Measurements from ENCODE around the gene RAF1.
"Not testable (repeated sequence)": the region's sequence is repeated elsewhere in the genome, so short reads cannot be mapped to it uniquely, and the experiment has no call there.

The RAF1 gene

DNA sequence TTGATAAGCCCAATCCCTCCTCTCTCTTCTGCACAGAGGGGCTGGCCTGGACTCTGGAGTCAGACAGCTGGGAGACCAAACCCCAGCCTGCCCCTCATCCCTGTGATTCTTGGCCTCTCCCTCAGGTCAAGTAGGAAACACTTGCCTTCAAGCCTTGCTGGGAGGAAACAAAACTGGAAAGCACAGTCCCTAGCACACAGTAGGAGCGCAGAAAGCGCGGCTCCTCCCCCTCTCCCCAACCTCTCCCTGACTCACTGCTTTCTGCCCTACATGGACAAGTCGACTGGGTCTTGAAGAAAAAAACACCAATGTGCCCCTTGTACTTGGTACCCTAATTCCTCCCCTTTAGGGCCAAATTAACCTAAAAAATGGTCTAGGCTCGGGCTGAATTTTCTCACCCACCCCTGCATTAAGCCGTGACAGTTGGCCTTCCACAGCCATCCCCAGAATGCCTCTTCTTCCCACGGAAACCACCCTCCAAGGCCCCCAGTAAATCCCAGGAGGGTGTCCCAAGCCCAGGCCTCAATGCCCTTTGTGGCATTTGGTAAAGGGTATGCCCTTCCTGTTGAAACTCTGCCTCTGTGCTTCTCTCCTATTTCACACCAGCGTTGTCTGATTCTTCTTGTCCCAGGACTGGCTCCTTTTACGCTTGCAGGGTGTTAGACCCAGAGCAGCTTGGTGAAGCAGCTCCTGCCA is 11.3 kb upstream of the RAF1 start:
- no peak for DNase-seq

DNA sequence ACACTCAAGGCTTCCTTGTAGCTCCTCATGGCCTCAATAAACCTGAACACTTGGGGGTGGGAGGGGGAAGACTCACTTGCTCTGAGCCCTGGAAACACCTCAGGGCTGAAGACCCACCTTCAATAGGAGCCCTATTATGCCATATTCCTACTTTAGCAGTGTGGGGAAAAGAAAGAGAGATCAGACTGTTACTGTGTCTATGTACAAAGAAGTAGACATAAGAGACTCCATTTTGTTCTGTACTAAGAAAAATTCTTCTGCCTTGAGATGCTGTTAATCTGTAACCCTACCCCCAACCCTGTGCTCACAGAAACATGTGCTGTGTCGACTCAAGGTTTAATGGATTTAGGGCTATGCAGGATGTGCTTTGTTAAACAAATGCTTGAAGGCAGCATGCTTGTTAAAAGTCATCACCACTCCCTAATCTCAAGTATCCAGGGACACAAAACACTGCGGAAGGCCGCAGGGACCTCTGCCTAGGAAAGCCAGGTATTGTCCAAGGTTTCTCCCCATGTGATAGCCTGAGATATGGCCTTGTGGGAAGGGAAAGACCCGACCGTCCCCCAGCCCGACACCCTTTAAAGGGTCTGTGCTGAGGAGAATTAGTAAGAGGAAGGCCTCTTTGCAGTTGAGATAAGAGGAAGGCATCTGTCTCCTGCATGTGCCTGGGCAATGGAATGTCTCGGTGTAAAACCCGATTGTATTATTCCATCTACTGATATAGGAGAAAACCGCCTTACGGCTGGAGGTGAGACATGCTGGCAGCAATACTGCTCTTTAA is 10.2 kb upstream of the RAF1 start:
- not testable (repeated sequence) for DNase-seq

DNA sequence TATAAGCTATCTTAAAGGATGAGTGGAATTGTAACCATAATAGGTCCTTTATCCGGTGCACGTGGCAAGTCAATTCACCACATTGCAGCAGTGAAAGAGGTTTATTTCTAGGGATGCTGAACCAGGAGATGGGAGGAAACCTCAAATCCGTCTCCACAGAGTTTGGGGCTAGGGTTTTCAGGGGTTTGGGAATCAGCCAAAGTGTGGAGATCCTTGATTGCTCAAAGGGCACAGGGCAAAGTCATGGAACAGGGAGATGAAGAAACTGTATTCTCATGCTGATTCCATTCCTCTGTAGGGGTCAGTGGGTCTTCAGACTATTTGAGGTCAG is 7.2 kb upstream of the RAF1 start:
- no peak for DNase-seq

DNA sequence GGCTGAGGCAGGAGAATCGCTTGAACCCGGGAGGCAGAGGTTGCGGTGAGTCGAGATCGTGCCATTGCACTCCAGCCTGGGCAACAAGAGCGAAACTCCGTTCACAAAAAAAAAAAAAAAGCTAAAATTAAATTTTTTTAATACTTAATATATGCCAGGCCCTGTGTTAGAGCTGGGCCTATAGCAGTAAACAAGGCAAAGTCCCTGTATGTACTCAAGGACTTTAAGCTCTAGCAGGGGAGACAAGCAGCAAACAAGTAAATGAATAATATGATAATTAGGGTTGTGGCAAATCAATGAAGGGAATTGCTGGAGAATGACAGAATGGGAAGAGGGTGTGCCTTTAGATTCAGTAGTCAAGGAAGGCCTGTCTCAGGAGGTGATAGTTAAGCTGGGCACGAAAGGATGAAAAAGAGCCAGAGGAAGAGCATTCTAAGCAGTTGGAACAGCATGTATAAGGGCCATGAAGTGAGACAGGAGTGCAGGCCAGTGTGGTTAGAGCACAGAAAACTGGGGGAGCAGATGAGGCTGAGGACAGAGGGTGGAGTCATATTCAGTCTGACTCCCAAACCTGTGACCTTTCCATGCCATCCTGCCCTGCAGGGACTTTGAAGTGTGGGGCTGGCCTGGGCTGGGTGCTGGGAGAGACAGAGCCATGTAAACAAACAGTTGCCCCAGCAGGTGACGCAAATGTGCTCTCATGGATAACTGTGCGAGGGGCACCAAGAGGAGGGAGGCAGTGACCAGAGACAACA is 6.6 kb upstream of the RAF1 start:
- no peak for DNase-seq

DNA sequence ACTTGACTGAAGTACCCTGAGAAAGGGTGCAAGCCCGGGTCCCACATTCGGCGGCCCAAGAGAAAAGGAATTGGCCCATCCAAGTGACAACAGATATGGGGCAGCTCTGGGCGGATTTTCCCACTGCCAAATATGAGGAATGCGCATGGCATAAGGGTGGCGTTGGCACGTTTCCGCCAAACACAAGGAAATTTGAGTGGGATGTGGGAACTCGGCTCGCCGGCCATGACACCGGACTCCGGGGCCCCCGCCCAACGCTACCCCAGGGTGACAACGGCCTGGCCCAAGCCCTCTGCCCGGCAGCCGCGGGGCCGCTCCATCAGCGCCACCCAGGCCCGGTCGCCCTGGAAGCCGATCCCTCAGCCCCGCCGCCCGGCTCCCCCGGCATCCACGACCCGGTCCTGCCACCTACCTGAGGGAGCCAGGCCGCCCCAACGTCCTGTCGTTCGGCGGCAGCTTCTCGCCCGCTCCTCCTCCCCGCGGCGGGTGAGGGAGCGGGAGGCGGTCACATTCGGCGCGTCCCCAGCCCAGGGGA is 449 bp downstream of the RAF1 start:
- peak; percentile 86 for DNase-seq

DNA sequence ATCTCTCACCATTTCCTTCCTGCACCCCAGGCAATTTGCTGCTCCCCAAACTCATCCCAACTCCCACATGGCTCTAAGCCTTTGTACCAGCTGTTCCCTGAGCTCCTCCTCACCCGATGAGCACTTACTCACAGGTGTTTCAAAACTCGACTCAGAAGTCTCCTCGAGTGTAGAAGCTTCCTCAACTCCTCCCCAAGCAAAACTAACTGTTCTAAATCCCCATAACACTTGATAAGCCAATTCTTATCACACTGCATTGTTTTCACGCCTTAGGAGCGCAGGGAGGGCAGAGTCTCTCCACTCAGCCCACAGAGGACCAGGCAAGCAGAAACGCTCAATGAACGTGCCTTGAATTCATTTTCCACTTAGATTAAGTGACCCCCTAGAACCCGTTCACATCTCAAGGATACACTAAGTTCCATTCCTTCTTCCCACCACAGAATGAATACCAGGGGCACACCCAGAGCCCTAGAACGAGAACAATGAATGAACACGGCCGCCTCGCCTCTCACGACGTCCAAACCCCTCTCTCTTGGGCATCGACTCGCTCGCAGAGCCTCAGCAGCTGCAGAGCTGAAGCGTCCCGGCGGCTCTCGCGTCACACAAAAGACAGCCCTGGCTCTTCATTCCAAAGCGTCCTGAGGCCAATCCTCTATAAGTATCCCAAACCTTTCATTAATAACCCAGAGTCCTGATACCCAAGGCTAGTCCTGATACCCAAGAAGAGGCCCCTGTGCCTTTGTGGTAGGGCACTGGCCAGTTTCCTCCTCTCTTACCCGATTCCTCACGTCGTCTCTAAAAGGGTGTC is 1.1 kb downstream of the RAF1 start:
- peak; percentile 77 for DNase-seq

DNA sequence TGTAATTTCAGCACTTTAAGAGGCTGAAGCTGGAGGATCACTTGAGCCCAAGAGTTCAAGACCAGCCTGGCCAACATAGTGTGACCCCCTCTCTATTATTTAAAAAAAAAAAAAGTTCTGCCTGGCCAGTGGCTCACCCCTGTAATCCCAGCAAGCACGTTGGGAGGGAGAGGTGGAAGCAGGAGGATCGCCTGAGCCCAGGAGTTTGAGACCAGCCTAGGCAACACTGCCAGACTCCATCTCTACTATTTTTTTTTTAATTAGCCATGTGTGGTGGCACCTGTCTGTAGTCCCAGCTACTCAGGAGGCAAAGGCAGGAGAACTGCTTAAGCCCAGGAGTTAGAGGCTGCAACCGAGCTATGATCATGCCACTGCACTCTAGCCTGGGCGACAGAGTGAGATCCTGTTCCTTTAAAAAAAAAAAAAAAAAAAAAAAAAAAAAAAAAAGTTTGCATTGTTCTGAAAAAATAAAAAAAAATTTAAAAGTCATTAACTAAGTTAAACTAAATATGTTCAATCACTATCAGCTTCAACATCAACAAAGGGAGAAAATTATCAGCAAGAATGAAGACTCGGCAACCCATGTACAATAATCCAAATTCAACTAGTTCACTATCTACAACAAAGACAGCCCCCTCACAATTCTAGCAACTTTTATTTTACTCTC is 1.9 kb downstream of the RAF1 start:
- DNase-seq = no peak

DNA sequence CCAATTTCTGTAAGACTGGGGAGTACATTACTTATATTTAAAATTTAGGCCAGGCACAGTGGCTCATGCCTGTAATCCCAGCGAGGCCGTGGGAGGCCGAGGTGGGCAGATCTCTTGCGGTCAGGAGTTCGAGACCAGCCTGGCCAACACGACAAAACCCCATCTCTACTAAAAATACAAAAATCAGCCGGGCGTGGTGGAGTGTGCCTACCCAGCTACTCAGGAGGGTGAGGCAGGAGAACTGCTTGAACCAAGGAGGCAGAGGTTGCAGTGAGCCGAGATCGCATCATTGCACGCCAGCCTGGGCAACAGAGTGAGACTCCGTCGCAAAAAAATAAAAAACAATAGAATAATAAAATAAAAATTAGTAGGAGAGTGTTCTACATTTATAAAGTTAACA is 2.5 kb downstream of the RAF1 start:
- DNase-seq = not testable (repeated sequence)

DNA sequence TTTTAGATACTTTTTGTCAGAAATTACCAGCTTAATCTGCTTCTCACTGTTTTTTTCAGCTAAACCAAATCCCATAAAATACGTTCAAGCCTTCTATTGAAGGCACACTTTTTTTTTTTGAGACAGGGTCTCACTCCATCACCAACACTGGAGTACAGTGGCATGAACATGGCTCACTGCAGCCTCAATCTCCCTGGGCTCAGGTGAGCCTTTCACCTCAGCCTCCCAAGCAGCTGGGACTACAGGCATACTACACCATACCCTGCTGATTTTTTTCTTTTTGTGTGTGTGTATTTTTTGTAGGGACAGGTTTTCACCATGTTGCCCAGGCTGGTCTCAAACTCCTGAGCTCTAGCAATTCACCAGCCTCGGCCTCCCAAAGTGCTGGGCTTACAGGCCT is 3.7 kb downstream of the RAF1 start:
- no peak for DNase-seq

DNA sequence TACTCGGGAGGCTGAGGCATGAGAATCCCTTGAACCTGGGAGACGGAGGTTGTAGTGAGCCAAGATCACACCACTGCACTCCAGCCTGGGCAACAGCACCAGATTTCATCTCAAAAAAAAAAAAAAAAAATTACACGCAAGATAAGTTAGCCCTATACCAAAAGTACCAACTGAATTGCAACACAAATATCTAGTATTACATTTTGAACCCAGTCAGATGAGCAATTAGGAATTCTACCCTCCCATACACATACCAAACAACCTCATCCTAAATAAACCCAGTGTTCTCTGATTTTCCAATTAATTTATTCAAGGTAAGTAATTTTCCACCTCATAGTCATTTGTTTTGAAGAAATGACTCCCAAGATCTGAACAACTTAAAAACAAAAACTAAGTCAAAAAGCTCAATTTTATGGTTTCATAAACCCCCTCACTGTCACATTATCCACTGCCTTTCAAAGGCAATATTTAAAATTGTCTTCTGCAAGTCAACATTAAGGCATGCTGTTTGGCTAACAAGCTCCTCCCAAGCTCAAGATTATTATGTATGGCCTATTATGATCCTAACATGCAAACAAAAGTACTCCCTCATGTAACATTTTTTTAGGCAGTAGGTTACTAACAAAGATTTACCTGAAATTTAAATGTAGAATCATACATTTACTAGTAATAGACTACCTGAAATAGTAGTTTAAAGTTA is 4.5 kb downstream of the RAF1 start:
- no peak for DNase-seq

DNA sequence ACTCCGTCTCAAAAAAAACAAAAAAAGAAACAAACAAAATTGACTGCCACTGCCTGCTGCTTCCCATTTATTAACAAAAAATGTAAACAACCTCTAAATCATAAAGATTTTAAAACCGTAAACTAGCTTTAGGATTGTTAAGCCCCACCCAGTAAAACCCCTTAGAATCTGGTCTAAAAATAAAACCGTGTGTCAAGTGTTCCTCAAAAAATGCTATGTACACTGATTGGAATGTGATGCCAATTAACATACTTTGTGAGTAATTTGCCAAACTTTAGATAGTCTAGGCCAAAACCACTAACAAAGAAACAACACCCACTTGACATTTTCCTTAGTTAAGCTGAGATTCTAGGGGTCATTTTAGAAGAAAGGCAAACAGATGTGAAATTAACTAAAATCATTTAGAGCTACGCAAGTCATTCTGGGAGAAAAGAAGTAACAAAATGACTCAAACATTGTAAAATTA is 5.3 kb downstream of the RAF1 start:
- no peak for DNase-seq

DNA sequence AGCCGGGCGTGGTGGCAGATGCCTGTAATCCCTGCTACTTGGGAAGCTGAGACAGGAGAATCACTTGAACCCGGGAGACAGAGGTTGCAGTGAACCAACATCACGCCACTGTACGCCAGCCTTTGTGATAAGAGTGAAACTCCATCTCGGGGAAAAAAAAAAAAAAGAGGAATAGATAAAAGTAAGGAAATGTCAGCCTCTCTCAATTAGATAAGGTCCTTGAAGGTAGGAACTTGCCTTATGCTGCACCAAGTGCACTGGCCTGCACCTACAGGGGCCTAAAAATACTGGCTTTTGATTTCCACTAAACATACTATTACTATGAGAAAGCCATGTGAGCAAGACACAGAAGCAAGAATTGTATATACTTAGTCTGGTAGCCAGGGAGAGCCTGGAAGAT is 7.1 kb downstream of the RAF1 start:
- DNase-seq = no peak

DNA sequence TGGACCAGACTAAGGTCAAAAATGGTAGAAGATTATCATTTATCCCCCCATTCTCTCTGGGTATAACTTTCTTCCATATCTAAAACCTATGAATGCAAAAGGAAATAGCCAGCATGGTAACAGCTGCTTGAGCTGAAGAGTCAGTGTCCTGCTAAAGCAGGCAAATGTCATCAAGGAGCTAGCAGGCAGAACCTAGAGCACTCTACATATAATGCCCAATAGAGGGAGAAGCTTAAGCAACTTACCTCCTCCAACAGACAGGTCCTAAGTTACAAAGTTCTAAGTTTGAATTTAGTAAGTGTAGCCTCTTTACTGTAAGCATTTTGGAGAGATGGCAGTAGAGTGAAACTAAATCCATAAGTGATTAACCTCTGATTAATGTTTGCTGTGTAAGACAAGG is 7.7 kb downstream of the RAF1 start:
- DNase-seq = no peak

DNA sequence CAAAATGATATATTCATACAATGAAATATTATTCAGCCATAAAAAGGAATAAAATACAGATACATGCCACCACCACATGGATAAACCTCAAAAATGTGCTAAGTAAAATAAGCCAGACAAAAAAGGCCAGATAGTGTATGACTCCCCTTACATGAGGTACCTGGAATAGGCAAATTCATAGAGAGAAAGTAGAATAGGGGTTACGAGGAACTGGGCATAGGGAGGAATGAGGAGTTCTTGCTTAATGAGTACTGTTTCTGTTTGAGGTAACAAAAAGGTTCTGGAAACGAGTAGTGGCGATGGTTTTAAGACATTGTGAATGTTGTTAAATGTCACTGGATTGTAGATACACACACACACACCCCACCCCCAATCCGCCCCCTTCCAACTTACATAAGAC is 8.2 kb downstream of the RAF1 start:
- DNase-seq = no peak

DNA sequence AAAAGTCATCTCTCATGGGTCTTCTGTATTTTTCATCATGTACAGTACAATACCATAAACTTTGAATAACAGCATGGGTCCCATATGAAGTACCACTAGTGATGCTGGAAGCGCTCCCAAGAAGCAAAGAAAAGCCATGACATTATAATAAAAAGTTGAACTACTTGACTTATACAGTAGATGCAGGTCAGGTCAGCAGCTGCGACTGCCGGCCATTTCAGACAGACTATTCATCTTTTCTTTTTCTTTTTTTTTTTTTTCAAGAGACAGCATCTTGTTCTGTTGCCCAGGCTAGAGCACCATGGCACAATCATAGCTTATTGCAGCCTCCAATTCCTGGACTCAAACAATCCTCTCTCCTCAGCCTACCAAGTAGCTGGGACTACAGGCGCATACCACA is 10.2 kb downstream of the RAF1 start:
- no peak for DNase-seq

DNA sequence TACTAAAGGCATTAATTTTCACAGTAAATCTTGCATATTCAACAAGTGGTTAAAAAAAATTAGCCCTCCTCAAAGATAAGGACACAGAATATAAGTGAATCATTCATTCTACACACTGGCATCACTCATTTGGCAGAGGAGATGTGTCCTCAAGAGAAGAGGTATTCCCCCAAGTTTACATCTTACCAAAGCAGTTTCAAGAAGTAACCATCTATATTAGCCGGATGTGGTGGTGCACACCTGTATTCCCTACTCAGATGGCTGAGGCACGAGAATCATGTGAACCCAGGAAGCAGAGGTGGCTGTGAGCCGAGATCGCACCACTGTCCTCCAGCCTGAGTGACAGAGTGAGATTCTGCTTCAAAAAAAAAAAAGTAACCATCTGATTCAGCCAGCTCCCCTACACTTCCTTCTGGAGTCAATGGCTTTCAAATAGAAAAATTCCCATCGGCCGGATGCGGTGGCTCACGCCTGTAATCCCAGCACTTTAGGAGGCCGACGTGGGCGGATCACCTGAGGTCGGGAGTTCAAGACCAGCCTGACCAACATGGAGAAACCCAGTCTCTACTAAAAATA is 15.4 kb downstream of the RAF1 start:
- DNase-seq = no peak

DNA sequence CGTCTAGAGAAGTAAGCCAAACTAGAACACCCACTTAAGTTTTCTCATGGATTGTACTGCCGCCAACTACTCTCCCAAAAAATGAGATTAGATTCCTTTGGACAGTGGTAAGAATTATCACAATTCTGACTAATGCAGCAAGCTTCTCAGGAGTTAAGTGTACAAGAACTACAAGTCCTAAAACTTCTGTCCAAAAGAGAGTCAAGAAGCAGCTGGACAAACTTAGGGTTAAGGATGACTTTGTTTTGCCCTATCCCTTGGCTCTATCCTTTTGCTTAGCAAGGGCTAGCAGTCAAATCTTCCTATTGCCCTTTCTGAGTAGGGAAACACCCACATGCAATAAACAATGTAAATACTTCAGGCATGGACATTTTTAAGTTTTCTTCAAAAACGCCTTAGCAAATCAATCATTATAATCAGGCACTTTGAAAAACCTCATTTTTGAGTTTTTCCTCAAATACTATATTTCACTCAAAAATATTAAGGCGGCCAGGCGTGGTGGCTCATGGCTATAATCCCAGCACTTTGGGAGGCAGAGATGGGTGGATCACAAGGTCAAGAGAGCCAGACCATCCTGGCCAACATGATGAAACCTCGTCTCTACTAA is 19.5 kb downstream of the RAF1 start:
- no peak for DNase-seq

DNA sequence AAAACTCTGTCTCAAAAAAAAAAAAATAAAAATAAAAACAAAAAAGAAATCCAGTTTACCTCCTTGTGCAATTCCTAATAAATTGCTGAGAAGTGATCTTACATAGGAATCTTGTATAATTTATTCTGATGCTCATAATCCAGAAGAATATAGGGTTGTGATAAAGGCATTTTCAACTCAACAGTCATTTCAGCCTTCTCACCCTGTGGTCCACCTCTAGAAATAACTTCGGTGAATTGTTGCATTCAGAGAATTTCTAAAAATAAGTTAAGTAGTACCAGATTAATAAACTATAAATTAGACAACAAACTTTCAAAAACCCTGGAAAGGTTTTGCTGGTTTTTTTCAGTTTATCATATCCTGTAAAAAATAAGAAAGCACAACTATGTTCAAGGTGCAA is 20.2 kb downstream of the RAF1 start:
- DNase-seq = no peak

DNA sequence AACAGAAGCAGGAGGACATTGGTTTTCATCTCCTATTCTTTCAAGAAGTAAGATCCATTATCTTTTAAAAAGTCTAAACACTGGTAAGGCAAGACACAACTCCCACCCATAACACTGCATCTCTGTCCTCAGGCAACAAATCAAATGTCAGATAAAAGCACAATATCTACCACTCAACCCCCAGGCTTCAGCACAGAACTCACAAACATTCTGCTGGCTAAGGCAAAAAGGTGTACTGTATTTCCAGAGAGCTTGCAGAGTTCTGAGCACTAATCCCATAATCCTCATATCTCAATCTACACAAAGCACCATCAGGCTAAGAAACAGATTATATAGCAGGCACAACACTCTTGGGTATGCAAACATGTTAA is 20.9 kb downstream of the RAF1 start:
- no peak for DNase-seq

DNA sequence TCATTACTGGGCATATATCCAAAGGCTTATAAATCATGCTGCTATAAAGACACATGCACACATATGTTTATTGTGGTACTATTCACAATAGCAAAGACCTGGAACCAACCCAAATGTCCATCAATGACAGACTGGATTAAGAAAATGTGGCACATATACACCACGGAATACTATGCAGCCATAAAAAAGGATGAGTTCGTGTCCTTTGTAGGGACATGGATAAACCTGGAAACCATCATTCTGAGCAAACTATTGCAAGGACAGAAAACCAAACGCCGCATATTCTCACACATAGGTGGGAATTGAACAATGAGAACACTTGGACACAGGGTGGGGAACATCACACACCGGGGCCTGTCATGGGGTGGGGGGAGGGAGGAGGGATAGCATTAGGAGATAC is 23.1 kb downstream of the RAF1 start:
- DNase-seq = not testable (repeated sequence)

DNA sequence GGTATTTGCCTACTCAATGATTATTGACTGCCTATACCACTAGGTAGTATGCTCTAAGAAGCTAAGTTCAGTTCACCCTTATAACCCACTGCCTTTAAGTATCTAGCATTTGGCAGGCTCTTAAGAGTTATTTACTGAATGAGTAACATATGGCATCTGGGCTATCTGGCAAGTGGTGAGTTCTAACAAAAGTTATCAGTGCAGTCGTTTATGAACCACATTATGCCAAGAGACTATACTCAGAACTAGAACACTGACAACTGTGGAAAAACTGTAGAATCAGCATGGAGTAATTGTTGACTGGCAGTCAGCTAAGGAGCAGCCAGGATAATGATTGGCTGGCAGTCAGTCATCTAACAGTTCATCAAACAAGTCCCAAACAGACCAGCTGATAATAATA is 25.8 kb downstream of the RAF1 start:
- DNase-seq = no peak

Data from activated effector memory CD4-positive, alpha-beta T cell treated with anti-CD3 and anti-CD28 coated beads, Interleukin-2, amount 50 U/mL, for 16 hours (primary cell).